ENCODE data around the gene LTBP4. TPM values are rescaled to one million over a fixed set of nuclear protein-coding genes. Genes with fewer than 3 reads are reported as not detected.

The LTBP4 gene
- total and polyA plus RNA-seq, 2 donors (not counting 3 experiments of a cell fraction or from before 2014, with no cell fraction given) = 25.9 to 38.0 TPM

GRCh38 chr19:40560092-40560507 is 41.1 kb upstream of the LTBP4 start:
- ChIA-PET CTCF (interaction anchor here (4.1 kb wide), 1 partner anchor 12 kb away, joined by 19 read pairs; no protein-coding TSS in a partner anchor), POLR2A (no interaction called here)
- DNase-seq (ENCODE audit: low read depth, low spot score) = no peak
- H3K27me3 ChIP-seq (ENCODE audit: control insufficient read depth in 2 of 2, insufficient read depth in 2 of 2, low read length in 2 of 2) = peaks cover 3 to 8% of the 10 kb centered on the region in 2 experiments
- H4K20me1 ChIP-seq (replicated peaks; ENCODE audit: control insufficient read depth, extremely low read depth, insufficient read depth, low read length) = no peaks in the 10 kb centered on the region
- intact Hi-C loops (cut with micrococcal nuclease) = no loop called here
- H2AFZ ChIP-seq (ENCODE audit: low read depth, low read length) = no peak overlapping the region
- dilution Hi-C loops (cut with MboI; ENCODE audit: extremely low pct_ligation_motif_present, low sequenced_read_pairs) = no loop called here
- no peaks in the 10 kb centered on the region for H3K79me2 ChIP-seq (ENCODE audit: control insufficient read depth, insufficient read depth, low read length)
- no peaks in the 10 kb centered on the region for H3K9me3 ChIP-seq (replicated peaks; ENCODE audit: control insufficient read depth, insufficient read depth, low read length)
- H3K27ac ChIP-seq (ENCODE audit: insufficient read depth, low read depth, low read length) = no peak overlapping the region
- H3K36me3 ChIP-seq (ENCODE audit: control insufficient read depth in 2 of 2, extremely low read depth in 1 of 2, insufficient read depth in 2 of 2, low read length in 2 of 2) = no peaks in the 10 kb centered on the region
- no peak overlapping the region for H3K4me2 ChIP-seq (ENCODE audit: insufficient read depth, low read length)
- no peaks in the 10 kb centered on the region for H3K4me1 ChIP-seq (ENCODE audit: control insufficient read depth, extremely low read depth, insufficient read depth, low read length)
- no peak for TF ChIP-seq EZH2 (IDR thresholded peaks at IDR 0.05; ENCODE audit: borderline replicate concordance, low read depth, low read length, severe bottlenecking)
- TF ChIP-seq MYC (IDR thresholded peaks at IDR 0.05; ENCODE audit: low read depth, low read length) = no peak
- TF ChIP-seq, protein P1, sequence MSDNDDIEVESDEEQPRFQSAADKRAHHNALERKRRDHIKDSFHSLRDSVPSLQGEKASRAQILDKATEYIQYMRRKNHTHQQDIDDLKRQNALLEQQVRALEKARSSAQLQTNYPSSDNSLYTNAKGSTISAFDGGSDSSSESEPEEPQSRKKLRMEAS (IDR thresholded peaks at IDR 0.05; ENCODE audit: insufficient read depth, insufficient read length) = no peak
- TF ChIP-seq JUN (IDR thresholded peaks at IDR 0.05; ENCODE audit: borderline replicate concordance, insufficient read depth, insufficient read length, low read depth) = no peak
- TF ChIP-seq CTCF (IDR thresholded peaks at IDR 0.05; ENCODE audit: extremely low read depth in 1 of 2, insufficient read depth in 1 of 2, low read depth in 1 of 2, low read length in 2 of 2) = no peak
- no peak for TF ChIP-seq POLR2A (IDR thresholded peaks at IDR 0.05; ENCODE audit: low read depth, low read length)
- no peak for TF ChIP-seq GATA2 (IDR thresholded peaks at IDR 0.05; ENCODE audit: insufficient read depth, insufficient read length, low read depth, low read length)
- no peak for TF ChIP-seq FOS (IDR thresholded peaks at IDR 0.05; ENCODE audit: borderline replicate concordance, insufficient read depth, low read length)
- TF ChIP-seq POLR2AphosphoS5 (IDR thresholded peaks at IDR 0.05; ENCODE audit: insufficient read depth, low read depth, low read length) = no peak
- H3K9ac ChIP-seq (replicated peaks; ENCODE audit: extremely low read depth, insufficient read depth, low read length) = no peak overlapping the region
- H3K9me1 ChIP-seq (replicated peaks; ENCODE audit: control insufficient read depth, extremely low read depth, insufficient read depth, low read length) = no peaks in the 10 kb centered on the region
- no TSS peak for BruUV-seq (replicated peaks)
- H3K4me3 ChIP-seq (replicated peaks in 1 of 3; ENCODE audit: insufficient read depth in 1 of 3, low read depth in 1 of 3, low read length in 3 of 3) = no peak overlapping the region
- FAIRE-seq = no peak

Measured in endothelial cell of umbilical vein (primary cell).